ENCODE data around the gene TF. TPM values are rescaled to one million over a fixed set of nuclear protein-coding genes. Genes with fewer than 3 reads are reported as not detected.
A peak's percentile ranks its signal among the peaks of the same experiment; 100 is the strongest.
"Not testable (repeated sequence)": the region's sequence is repeated elsewhere in the genome, so short reads cannot be mapped to it uniquely, and the experiment has no call there.

TF gene
- polyA plus RNA-seq (ENCODE audit: insufficient read length in 10 of 10) = 10 to 100 TPM in 1 of 10 donors, 1 to 10 TPM in 9; 1.2 to 15.6 (median 2.9) TPM
- long read RNA-seq, donor 1 = 0 reads
- long read RNA-seq, donor 2 = 0 reads
- long read RNA-seq, donor 3 = 0 reads
- long read RNA-seq, donor 4 = 0 reads
- long read RNA-seq, donor 5 = 0 reads
- long read RNA-seq, donor 6 = 0 reads
- long read RNA-seq, donor 7 = 0 reads
- long read RNA-seq, donor 8 = 0 reads
- long read RNA-seq, donor 9 = 0 reads

- DNase-seq = peak in 2 of 3 donors; percentile 12 to 53
Measured at GRCh38 chr3:133745981-133746711, at the start of gene TF. TF (plus strand) TSS chr3:133746393; CDS start chr3:133746441, 48 bp downstream.

- no peak for DNase-seq
Measured at GRCh38 chr3:133697960-133698359, 48.2 kb upstream of the TF start.

- DNase-seq = no peak
Measured at GRCh38 chr3:133699467-133699866, 46.7 kb upstream of the TF start.

- no peak for DNase-seq
Measured at GRCh38 chr3:133699903-133700302, 46.3 kb upstream of the TF start.

GRCh38 chr3:133700351-133700750 is 45.8 kb upstream of the TF start:
- no peak for DNase-seq

GRCh38 chr3:133701435-133702358 is 44.5 kb upstream of the TF start:
- no peak for DNase-seq

- no peak for DNase-seq
Measured at GRCh38 chr3:133703915-133704314, 42.3 kb upstream of the TF start.

GRCh38 chr3:133706033-133706432 is 40.2 kb upstream of the TF start:
- DNase-seq = no peak

- DNase-seq = no peak
Measured at GRCh38 chr3:133709139-133709750, 36.9 kb upstream of the TF start.

- no peak for DNase-seq
Measured at GRCh38 chr3:133711013-133711412, 35.2 kb upstream of the TF start.

GRCh38 chr3:133712017-133712416 is 34.2 kb upstream of the TF start:
- DNase-seq = no peak

- no peak for DNase-seq
Measured at GRCh38 chr3:133713347-133713746, 32.8 kb upstream of the TF start.

GRCh38 chr3:133717424-133717823 is 28.8 kb upstream of the TF start:
- DNase-seq = no peak

GRCh38 chr3:133722935-133723334 is 23.3 kb upstream of the TF start:
- no peak for DNase-seq

- DNase-seq = no peak
Measured at GRCh38 chr3:133730993-133731392, 15.2 kb upstream of the TF start.

GRCh38 chr3:133732231-133732630 is 14.0 kb upstream of the TF start:
- DNase-seq = not testable (repeated sequence)

- no peak for DNase-seq
Measured at GRCh38 chr3:133733226-133733625, 13.0 kb upstream of the TF start.

GRCh38 chr3:133734305-133734704 is 11.9 kb upstream of the TF start:
- no peak for DNase-seq

- DNase-seq = no peak
Measured at GRCh38 chr3:133742351-133743091, 3.7 kb upstream of the TF start.

- no peak for DNase-seq
Measured at GRCh38 chr3:133744241-133744640, 2.0 kb upstream of the TF start.

- no peak for DNase-seq
Measured at GRCh38 chr3:133745108-133745507, 1.1 kb upstream of the TF start.
